Suppressor macrophage treated with lipopolysaccharide for 1 hour (primary cell): ENCODE measurements around the gene ZNF260.

Source experiments
- DNase-seq, 3 donors: peaks; one replicate each; pipeline ENCODE4 v3.0.0-alpha.2; 2020 to 2022

ZNF260 gene

GRCh38 chr19:36489118-36489919 lies 38.8 kb downstream of the ZNF260 start, which contains the start of gene ZNF566:
Gene ZNF566, minus strand, starts transcription at chr19:36489561. Its CDS starts 13,004 bp downstream, at chr19:36476557.
- DNase-seq = peak; percentile 93 to 97 (median 95)

GRCh38 chr19:36488846-36489117 lies 39.3 kb downstream of the ZNF260 start:
- peak in 2 of 3 donors; percentile 6 to 11 for DNase-seq

GRCh38 chr19:36488118-36488845 lies 39.8 kb downstream of the ZNF260 start:
- no peak for DNase-seq

GRCh38 chr19:36483653-36484052 lies 44.4 kb downstream of the ZNF260 start:
- no peak for DNase-seq

- DNase-seq = no peak
These were observed 45.2 kb downstream of the ZNF260 start for GRCh38 chr19:36482876-36483275.
